ENCODE measurements around the gene U2SURP. TPM values are rescaled to one million over a fixed set of nuclear protein-coding genes. Genes with fewer than 3 reads are reported as not detected.

The U2SURP gene
- total and polyA plus RNA-seq, 2 donors (not counting 1 experiment from before 2014, with no cell fraction given): 15.1 to 138 TPM

GRCh38 chr3:143066033-143066432 lies 64.7 kb downstream of the U2SURP start:
- WGBS (ENCODE audit: insufficient coverage): 100% methylated on average over 1 of the region's 4 CpGs
- Histone ChIP-seq H3K9me3 (ENCODE audit: control extremely low read depth in 1 of 3, control insufficient read depth in 2 of 3, insufficient read depth in 1 of 3, low read length in 2 of 3) (no peaks in the 10 kb centered on the region), H3K79me2 (ENCODE audit: control insufficient read depth, insufficient read depth, low read length) (no peaks in the 10 kb centered on the region), H3K36me3 (replicated peaks in 1 of 2; ENCODE audit: control extremely low read depth in 1 of 2, control insufficient read depth in 1 of 2, extremely low read depth in 1 of 2, insufficient read depth in 2 of 2, low read length in 1 of 2) (peaks cover 0 to 1% of the 10 kb centered on the region in 2 experiments), H3K4me2 (replicated peaks; ENCODE audit: low read depth, low read length, poor library complexity, severe bottlenecking) (no peak overlapping the region), H2AFZ (ENCODE audit: insufficient read depth, low read depth, low read length, poor library complexity, severe bottlenecking) (no peak overlapping the region), H3K4me3 (ENCODE audit: control extremely low read depth in 1 of 5, extremely low read depth in 1 of 5, insufficient read depth in 1 of 5, low read depth in 2 of 5, low read length in 4 of 5) (no peak overlapping the region), H4K20me1 (ENCODE audit: control insufficient read depth, insufficient read depth, low read length, poor library complexity, severe bottlenecking) (no peaks in the 10 kb centered on the region), H3K9ac (ENCODE audit: low read length) (no peak overlapping the region), H3K27ac (ENCODE audit: low read length in 2 of 2) (no peak overlapping the region), H3K4me1 (ENCODE audit: control insufficient read depth in 2 of 2, insufficient read depth in 2 of 2, low read length in 2 of 2) (no peaks in the 10 kb centered on the region), H3K27me3 (replicated peaks in 1 of 4; ENCODE audit: control extremely low read depth in 1 of 4, control insufficient read depth in 3 of 4, insufficient read depth in 4 of 4, low read length in 3 of 4) (no peaks in the 10 kb centered on the region)
- no peak overlapping the region for H3K27ac Mint-ChIP-seq
- CTCF ChIA-PET: interaction anchor here (1.0 kb wide), 1 partner anchor 608 kb away, joined by 5 read pairs; no protein-coding TSS in a partner anchor
- TF ChIP-seq CTCF (IDR thresholded peaks at IDR 0.05): no peak
- TF ChIP-seq EZH2 (IDR thresholded peaks at IDR 0.05; ENCODE audit: borderline replicate concordance, insufficient read depth, low read depth, low read length, poor library complexity, severe bottlenecking): no peak
- DNase-seq (no peak), ATAC-seq (ENCODE audit: low read depth) (no peak)
- no peaks in the 10 kb centered on the region for H3K9me3 Mint-ChIP-seq (ENCODE audit: insufficient read depth)
- intact Hi-C loops (cut with micrococcal nuclease): no loop called here
- no peak overlapping the region for H3K4me3 Mint-ChIP-seq
- H3K27me3 Mint-ChIP-seq: no peaks in the 10 kb centered on the region
- peaks cover 2% of the 10 kb centered on the region for H3K4me1 Mint-ChIP-seq
- POLR2A ChIA-PET: no interaction called here

GRCh38 chr3:143067201-143067600 lies 65.8 kb downstream of the U2SURP start:
- Histone ChIP-seq H4K20me1 (ENCODE audit: control insufficient read depth, insufficient read depth, low read length, poor library complexity, severe bottlenecking) (no peaks in the 10 kb centered on the region), H2AFZ (ENCODE audit: insufficient read depth, low read depth, low read length, poor library complexity, severe bottlenecking) (no peak overlapping the region), H3K27me3 (replicated peaks in 1 of 4; ENCODE audit: control extremely low read depth in 1 of 4, control insufficient read depth in 3 of 4, insufficient read depth in 4 of 4, low read length in 3 of 4) (no peaks in the 10 kb centered on the region), H3K4me3 (ENCODE audit: control extremely low read depth in 1 of 5, extremely low read depth in 1 of 5, insufficient read depth in 1 of 5, low read depth in 2 of 5, low read length in 4 of 5) (no peak overlapping the region), H3K27ac (ENCODE audit: low read length in 2 of 2) (no peak overlapping the region), H3K79me2 (ENCODE audit: control insufficient read depth, insufficient read depth, low read length) (no peaks in the 10 kb centered on the region), H3K36me3 (replicated peaks in 1 of 2; ENCODE audit: control extremely low read depth in 1 of 2, control insufficient read depth in 1 of 2, extremely low read depth in 1 of 2, insufficient read depth in 2 of 2, low read length in 1 of 2) (peaks cover 0 to 1% of the 10 kb centered on the region in 2 experiments), H3K9me3 (ENCODE audit: control extremely low read depth in 1 of 3, control insufficient read depth in 2 of 3, insufficient read depth in 1 of 3, low read length in 2 of 3) (no peaks in the 10 kb centered on the region), H3K4me1 (ENCODE audit: control insufficient read depth in 2 of 2, insufficient read depth in 2 of 2, low read length in 2 of 2) (no peaks in the 10 kb centered on the region), H3K9ac (ENCODE audit: low read length) (no peak overlapping the region), H3K4me2 (replicated peaks; ENCODE audit: low read depth, low read length, poor library complexity, severe bottlenecking) (no peak overlapping the region)
- no CpG with 5 or more reads among the region's 3 CpGs for WGBS (ENCODE audit: insufficient coverage)
- Mint-ChIP-seq H3K4me1 (no peaks in the 10 kb centered on the region), H3K27ac (no peak overlapping the region), H3K9me3 (ENCODE audit: insufficient read depth) (no peaks in the 10 kb centered on the region), H3K4me3 (no peak overlapping the region), H3K27me3 (no peaks in the 10 kb centered on the region)
- TF ChIP-seq EZH2 (IDR thresholded peaks at IDR 0.05; ENCODE audit: borderline replicate concordance, insufficient read depth, low read depth, low read length, poor library complexity, severe bottlenecking): no peak
- TF ChIP-seq CTCF (IDR thresholded peaks at IDR 0.05): no peak
- intact Hi-C loops (cut with micrococcal nuclease): no loop called here
- ATAC-seq (ENCODE audit: low read depth) (no peak), DNase-seq (no peak)
- ChIA-PET POLR2A (no interaction called here), CTCF (no interaction called here)
